Measurements from ENCODE around the gene SETBP1.

GRCh38 chr18:45050712-45051601 is 370.3 kb downstream of the SETBP1 start:
- TF ChIP-seq CTCF (IDR thresholded peaks at IDR 0.05) (no peak), EZH2 (IDR thresholded peaks at IDR 0.05) (no peak), EZH2phosphoT487 (IDR thresholded peaks at IDR 0.05) (no peak)

All from neural progenitor cell (in vitro differentiated cells).